GM18873 (cell line): Measurements from ENCODE around the gene VTI1A.

Experiments used
- ATAC-seq: cut with Tn5 transposase; IDR thresholded peaks from one replicate; pipeline ENCODE4 v1.9.1; 2021; ENCODE audit warnings: mild to moderate bottlenecking, moderate library complexity, moderate number of reproducible peaks; ENCODE audit not compliant: unreplicated experiment, low FRiP score

Gene VTI1A

DNA sequence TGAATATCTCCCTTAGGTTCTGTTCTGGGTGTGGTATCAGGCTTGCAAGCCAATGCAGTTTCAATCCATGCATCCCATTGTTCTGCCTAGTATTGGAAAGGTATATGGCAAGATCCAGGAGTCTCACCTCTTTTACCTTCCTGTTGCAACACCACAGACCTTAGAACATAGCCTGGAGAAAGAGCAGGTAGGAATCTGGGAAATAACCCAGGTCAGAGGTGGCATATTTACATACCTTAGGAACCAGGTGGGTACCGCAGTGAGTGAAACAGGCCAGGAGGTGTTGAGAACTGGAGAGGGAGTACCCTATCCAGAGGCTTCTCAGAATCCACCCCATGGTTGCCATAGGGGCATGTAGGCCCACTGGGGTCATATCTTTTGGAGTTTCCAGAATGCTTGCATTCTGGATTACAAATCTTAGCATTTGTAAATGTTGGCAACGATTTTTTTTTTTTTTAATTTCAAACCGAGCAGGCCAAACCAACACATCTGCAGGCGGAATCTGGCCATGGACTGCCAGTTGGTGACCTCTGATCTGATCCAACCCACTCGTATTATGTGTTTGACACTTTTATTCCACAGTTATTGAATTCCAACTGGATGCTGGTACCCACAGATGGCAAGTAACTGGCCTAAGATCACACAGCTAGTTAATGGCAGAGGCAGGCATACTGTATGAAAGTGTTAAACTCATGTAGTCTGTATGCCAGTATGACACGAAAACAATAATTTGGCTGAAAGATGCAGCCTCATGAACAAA, 322.8 kb downstream of the VTI1A start:
- no peak for ATAC-seq

DNA sequence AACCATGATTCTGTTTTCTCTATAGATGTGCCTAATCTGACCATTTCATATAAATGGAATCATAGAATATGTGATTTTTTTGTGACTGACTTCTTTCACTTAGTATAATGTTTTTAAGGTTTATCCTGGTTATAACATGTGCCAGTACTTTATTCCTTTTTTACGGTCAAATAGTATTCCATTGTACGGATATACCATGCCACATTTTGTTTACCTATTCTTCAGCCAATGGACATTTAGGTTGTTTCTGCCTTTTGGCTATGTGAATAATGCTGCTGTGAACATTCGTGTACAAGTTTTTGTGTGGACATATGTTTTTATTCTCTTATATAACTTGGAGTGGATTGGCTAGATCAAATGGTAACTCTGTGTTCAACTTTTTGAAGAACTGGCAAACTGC, 324.7 kb downstream of the VTI1A start:
- no peak for ATAC-seq

GRCh38 chr10:112773783-112774182, 326.8 kb downstream of the VTI1A start:
- no peak for ATAC-seq

- ATAC-seq, result no peak
These were observed 327.2 kb downstream of the VTI1A start for GRCh38 chr10:112774210-112774609.

DNA sequence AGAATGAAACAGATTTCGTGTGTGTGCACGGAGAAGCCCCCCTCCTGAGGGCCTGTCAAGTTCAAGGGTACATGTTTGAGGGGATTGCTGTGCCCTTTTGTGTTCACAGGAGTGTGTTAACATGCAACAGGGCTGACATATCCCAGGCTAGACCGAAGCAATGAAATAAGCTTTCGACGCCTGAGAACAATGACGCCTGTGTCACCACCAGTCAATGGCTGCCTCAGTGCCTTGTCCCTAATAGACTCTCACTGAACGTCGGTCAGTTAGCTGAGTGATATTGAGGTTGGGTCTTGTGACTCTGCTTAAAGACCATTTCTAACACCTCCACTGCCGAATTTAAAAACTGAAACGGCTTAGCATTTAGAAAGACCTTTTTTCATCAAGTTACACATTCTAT, 327.8 kb downstream of the VTI1A start:
- ATAC-seq, result no peak

GRCh38 chr10:112775381-112775780, 328.4 kb downstream of the VTI1A start:
- no peak for ATAC-seq

- ATAC-seq, result no peak
These were observed 329.1 kb downstream of the VTI1A start for GRCh38 chr10:112775892-112776674.

DNA sequence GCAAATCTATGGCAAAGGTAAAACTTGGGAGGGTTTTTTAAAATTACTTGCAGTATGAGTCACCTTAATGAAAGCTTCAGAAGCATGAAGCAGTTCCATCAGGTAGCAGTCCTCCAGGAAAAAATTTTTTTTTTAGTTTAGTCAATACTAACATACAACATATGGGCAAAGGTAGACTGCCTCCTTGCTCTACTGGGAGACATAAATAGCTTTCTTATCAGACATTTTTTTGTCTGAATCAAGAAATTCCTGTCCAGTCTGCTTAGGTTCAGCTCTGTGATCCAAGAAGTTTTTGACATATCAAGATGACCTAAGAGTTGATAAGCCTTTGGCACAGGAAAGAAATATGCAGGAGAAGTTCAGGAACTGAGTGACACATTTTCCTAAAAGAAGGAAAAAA, 331.6 kb downstream of the VTI1A start:
- ATAC-seq, result no peak

GRCh38 chr10:112779025-112779770, 332.2 kb downstream of the VTI1A start:
- no peak for ATAC-seq

DNA sequence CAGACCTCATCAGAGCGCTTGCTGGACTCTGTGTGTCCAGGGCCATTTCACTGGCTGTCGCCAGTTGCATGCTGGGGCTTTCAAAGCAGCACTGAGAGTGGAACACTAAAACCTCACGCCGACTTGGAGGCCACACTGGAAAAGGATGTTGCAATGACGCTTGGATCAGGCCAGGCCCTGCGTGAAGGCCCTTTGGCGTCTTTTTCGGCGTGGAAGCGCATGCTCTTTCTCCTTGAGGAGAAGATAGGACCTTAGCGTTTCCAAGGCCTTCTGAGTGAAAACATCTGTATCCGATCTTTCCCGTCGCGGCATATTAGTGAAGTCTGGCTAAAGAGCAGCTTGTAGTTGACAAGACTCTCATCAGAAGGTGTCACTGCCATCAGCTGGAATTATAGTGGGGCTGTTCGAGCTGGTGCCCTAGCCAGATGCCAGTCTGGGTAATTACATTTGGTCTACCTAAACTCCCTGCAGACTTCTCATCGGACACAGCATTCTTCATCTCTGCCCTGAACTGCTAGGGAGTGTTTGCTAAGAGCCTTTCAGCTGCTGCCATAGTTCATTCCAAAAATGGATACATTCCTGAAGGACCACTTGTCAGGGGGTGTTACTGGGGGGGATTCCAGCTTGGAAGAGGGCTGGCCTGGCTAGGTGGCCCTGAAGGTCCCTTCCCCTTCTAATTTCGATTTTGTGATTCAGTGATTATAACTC, 335.3 kb downstream of the VTI1A start:
- ATAC-seq, result no peak

DNA sequence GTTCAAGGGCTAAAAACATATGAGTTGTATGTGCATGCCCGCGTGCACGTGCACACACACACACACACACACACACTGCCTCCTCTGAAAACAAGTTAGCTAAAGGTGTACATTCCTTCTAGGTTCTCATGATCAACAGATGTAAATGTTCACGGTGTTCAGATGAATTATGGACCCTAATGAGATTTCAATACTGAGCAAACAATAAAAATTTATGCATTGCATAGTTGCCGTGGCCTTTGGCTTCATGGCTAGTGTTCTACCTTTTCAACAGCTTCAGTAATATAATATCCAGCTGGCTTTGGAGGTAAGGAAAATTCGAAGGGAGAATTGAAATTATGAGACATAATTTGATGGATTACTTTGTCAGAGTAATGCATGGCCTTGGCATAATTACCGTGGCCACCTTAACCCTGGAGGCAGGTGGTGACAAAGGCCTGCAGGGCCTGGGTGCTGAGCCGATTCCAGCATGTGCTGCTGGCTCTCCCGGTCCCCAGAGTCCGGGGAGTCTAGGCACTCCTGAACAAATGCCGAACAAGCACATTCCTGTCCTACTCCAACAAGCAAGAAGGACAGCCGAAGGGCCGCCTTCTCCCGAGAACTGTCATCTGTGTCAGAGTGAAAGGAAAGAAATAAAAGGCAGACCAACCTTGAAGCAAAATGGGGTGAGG, 336.5 kb downstream of the VTI1A start:
- ATAC-seq, result no peak

GRCh38 chr10:112784022-112784461, 337.0 kb downstream of the VTI1A start:
- ATAC-seq, result no peak

DNA sequence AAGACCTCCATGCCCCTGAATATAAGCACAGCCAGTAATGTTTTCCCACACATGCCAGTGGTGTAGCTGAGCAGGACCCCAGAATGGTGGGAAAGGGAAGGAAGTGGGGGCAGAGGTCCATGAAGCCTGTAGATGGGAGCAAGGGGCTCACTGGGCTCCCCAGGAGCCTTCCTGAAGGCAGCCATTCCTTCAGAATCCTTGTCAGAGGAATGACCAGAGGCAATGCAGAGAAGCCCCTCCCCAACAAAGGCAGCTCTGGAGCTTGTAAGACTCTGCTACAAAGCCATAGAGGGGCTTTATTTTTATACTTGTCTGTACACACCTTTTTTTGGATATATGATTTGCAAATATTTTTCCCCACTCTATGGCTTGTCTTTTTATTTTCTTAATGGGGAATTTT, 338.1 kb downstream of the VTI1A start:
- ATAC-seq, result no peak

- ATAC-seq, result no peak
These were observed 342.2 kb downstream of the VTI1A start for GRCh38 chr10:112789248-112789647.

DNA sequence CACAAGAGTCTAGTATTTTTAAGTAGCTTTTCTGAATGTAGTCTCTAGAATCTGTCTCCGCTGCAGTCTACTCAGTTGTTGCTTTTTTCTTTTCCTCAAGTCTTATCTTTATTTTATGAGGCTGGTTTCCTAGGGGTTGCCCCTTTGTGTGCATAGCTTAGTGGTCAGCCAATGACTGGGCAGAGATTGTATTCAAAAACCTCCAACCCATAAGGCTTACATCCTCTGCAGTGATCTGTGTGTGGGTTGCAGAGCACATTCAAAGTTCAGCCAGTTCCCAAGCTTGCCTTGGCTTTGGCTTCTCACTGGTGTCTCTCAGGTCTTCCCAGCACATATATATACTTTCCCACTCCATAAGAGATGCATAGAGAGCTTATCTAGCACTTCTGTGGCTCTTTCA, 343.0 kb downstream of the VTI1A start:
- ATAC-seq, result no peak

GRCh38 chr10:112790921-112791320, 343.9 kb downstream of the VTI1A start:
- no peak for ATAC-seq

GRCh38 chr10:112791447-112791846, 344.4 kb downstream of the VTI1A start:
- ATAC-seq, result no peak

GRCh38 chr10:112792487-112793201, 345.6 kb downstream of the VTI1A start:
- ATAC-seq, result no peak

DNA sequence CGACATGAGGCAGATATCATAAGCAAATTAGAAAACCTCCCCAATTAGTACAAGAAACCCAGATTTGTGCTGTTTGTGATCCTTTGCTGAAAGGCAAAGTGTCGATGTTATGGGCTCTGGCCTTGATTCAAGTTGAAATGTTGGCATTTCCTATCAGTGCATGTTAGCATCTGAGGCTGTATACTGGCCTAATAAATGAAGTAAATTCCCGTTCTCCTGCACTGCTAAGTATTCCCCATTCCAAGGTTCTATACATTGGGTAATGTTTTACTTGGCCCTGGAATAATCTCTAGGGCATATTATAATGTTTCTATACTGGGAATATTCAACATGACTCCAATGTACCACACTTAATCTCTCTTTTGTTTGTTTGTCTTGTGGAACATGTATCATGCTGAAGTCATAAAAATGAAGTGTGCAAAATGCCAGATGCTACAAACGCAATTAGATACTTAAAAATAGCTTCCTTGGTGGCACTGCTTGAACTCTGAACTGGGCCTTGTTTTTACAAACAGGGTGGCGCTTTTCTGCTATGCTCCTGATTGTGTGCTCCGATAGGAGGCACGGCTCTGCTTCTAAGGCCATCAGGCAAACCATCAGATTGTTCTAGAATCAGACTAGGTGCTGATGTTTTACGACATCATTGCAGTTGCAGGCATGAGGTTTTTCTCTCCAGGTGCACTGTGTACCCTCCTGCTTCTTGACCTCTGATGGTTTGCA, 346.3 kb downstream of the VTI1A start:
- no peak for ATAC-seq
